Natural killer cell treated with Interleukin-12 subunit alpha and Interleukin-12 subunit beta and Interleukin-15 and Interleukin-18, amount 100 ng/mL, for 72 hours (primary cell): ENCODE results near the gene OFD1. TPM values are rescaled to one million over a fixed set of nuclear protein-coding genes. Genes with fewer than 3 reads are reported as not detected.
"Not testable (repeated sequence)": the region's sequence is repeated elsewhere in the genome, so short reads cannot be mapped to it uniquely, and the experiment has no call there.

Experiments used
- ATAC-seq, 2 donors: fragments of 150-1000 bp; cut with Tn5 transposase in 1 of 2; sonication (Bioruptor Pico), chemical (Tn5 transposase) in 1 of 2; 2 replicates each; pipeline ENCODE4 v1.10.0; 2021
- DNase-seq: peaks from one replicate; pipeline ENCODE4 v3.0.0; 2022; ENCODE audit warnings: low spot score
- H3K27ac Mint-ChIP-seq, 2 donors: 1 replicate in 1 of 2; 2 replicates in 1 of 2; pipeline ENCODE4 v1.8.0; 2022; ENCODE audit warnings: mixed read lengths in 2 of 2, mild to moderate bottlenecking in 1 of 2, moderate library complexity in 1 of 2
- H3K27me3 Mint-ChIP-seq, 2 donors: 1 replicate in 1 of 2; 2 replicates in 1 of 2; pipeline ENCODE4 v1.8.0; 2022; ENCODE audit warnings: mixed read lengths in 2 of 2
- H3K36me3 Mint-ChIP-seq: one replicate; pipeline ENCODE4 v1.8.0; 2022; ENCODE audit warnings: mixed read lengths
- H3K4me1 Mint-ChIP-seq, 2 donors: 1 replicate in 1 of 2; 2 replicates in 1 of 2; pipeline ENCODE4 v1.8.0; 2022; ENCODE audit warnings: low read depth in 2 of 2, mixed read lengths in 2 of 2, mild to moderate bottlenecking in 1 of 2
- H3K4me3 Mint-ChIP-seq: one replicate; pipeline ENCODE4 v1.8.0; 2022; ENCODE audit warnings: mixed read lengths
- H3K9me3 Mint-ChIP-seq: 2 replicates; pipeline ENCODE4 v1.8.0; 2022; ENCODE audit warnings: mixed read lengths
- total RNA-seq, 2 donors: library from RNA; stranded (reverse); gene quantifications; one replicate each; pipeline ENCODE4 v1.2.3, GENCODE V29; 2022

OFD1 gene
- total RNA-seq, 2 donors from 2014 or later: 39.1 to 46.1 TPM

- ATAC-seq (peak; percentile 75 to 82), DNase-seq (peak; percentile 65)
- Mint-ChIP-seq H3K4me1 (peaks cover 50 to 55% of the 10 kb centered on the region in 2 donors), H3K27ac (peak overlapping the region; percentile 85 to 92), H3K9me3 (no peaks in the 10 kb centered on the region), H3K36me3 (peaks cover 9% of the 10 kb centered on the region), H3K27me3 (no peaks in the 10 kb centered on the region), H3K4me3 (peak overlapping the region; percentile 37)
These were observed 15.2 kb upstream of the OFD1 start for GRCh38 chrX:13719192-13719856.

- no peak overlapping the region for H3K4me3 Mint-ChIP-seq
- H3K9me3 Mint-ChIP-seq: no peaks in the 10 kb centered on the region
- ATAC-seq: no peak
- no peak for DNase-seq
- peaks cover 59 to 63% of the 10 kb centered on the region in 2 donors for H3K4me1 Mint-ChIP-seq
- H3K27me3 Mint-ChIP-seq: no peaks in the 10 kb centered on the region
- peak overlapping the region in 1 of 2 donors; percentile 40 for H3K27ac Mint-ChIP-seq
- H3K36me3 Mint-ChIP-seq: peaks cover 18% of the 10 kb centered on the region
These were observed 13.2 kb upstream of the OFD1 start for GRCh38 chrX:13721371-13721770.

GRCh38 chrX:13721819-13722519, 12.6 kb upstream of the OFD1 start:
- H3K27me3 Mint-ChIP-seq: no peaks in the 10 kb centered on the region
- H3K4me1 Mint-ChIP-seq: peaks cover 61 to 67% of the 10 kb centered on the region in 2 donors
- DNase-seq (no peak), ATAC-seq (no peak)
- peaks cover 24% of the 10 kb centered on the region for H3K36me3 Mint-ChIP-seq
- peaks cover 4% of the 10 kb centered on the region for H3K9me3 Mint-ChIP-seq
- no peak overlapping the region for H3K4me3 Mint-ChIP-seq
- H3K27ac Mint-ChIP-seq: peak overlapping the region in 1 of 2 donors; percentile 40

- peaks cover 45% of the 10 kb centered on the region for H3K36me3 Mint-ChIP-seq
- not testable (repeated sequence) for H3K4me3 Mint-ChIP-seq, H3K9me3 Mint-ChIP-seq, ATAC-seq, H3K27me3 Mint-ChIP-seq, DNase-seq
- H3K27ac Mint-ChIP-seq: peak overlapping the region; percentile 62 to 80
- H3K4me1 Mint-ChIP-seq: peaks cover 65 to 73% of the 10 kb centered on the region in 2 donors
These were observed 9.7 kb upstream of the OFD1 start for GRCh38 chrX:13724878-13725277.

- H3K27me3 Mint-ChIP-seq, H3K9me3 Mint-ChIP-seq, ATAC-seq, DNase-seq: not testable (repeated sequence)
- peak overlapping the region; percentile 77 for H3K4me3 Mint-ChIP-seq
- peaks cover 55% of the 10 kb centered on the region for H3K36me3 Mint-ChIP-seq
- peaks cover 58 to 70% of the 10 kb centered on the region in 2 donors for H3K4me1 Mint-ChIP-seq
- peak overlapping the region; percentile 62 to 80 for H3K27ac Mint-ChIP-seq
These were observed 8.0 kb upstream of the OFD1 start for GRCh38 chrX:13726583-13726982.

DNA sequence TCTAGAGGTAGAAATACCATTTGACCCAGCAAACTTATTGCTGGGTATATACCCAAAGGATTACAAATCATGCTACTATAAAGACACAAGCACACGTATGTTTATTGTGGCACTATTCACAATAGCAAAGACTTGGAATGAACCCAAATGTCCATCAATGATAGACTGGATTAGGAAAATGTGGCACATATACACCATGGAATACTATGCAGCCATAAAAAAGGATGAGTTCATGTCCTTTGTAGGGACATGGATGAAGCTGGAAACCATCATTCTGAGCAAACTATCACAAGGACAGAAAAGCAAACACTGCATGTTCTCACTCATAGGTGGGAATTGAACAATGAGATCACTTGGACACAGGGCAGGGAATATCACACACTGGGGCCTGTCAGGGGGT, 4.0 kb upstream of the OFD1 start:
- DNase-seq, ATAC-seq, H3K27me3 Mint-ChIP-seq, H3K9me3 Mint-ChIP-seq, H3K4me3 Mint-ChIP-seq: not testable (repeated sequence)
- H3K27ac Mint-ChIP-seq: peak overlapping the region in 1 of 2 donors; percentile 60
- H3K4me1 Mint-ChIP-seq: peaks cover 66 to 67% of the 10 kb centered on the region in 2 donors
- H3K36me3 Mint-ChIP-seq: peaks cover 62% of the 10 kb centered on the region

- Mint-ChIP-seq H3K4me3 (peak overlapping the region; percentile 99), H3K27me3 (peaks cover 0 to 1% of the 10 kb centered on the region in 2 donors), H3K36me3 (peaks cover 43% of the 10 kb centered on the region), H3K4me1 (peaks cover 52 to 53% of the 10 kb centered on the region in 2 donors), H3K27ac (peak overlapping the region; percentile 86 to 96), H3K9me3 (peaks cover 2% of the 10 kb centered on the region)
- no peak for ATAC-seq
- no peak for DNase-seq
These were observed 2.1 kb upstream of the OFD1 start for GRCh38 chrX:13732246-13733067.

- Mint-ChIP-seq H3K4me1 (peaks cover 43 to 45% of the 10 kb centered on the region in 2 donors), H3K9me3 (no peaks in the 10 kb centered on the region), H3K27me3 (no peaks in the 10 kb centered on the region), H3K27ac (peak overlapping the region; percentile 86 to 96), H3K36me3 (peaks cover 34% of the 10 kb centered on the region), H3K4me3 (peak overlapping the region; percentile 99)
- DNase-seq (no peak), ATAC-seq (no peak)
These were observed 1.0 kb upstream of the OFD1 start for GRCh38 chrX:13733506-13733905.

GRCh38 chrX:13741695-13742094, 7.1 kb downstream of the OFD1 start:
- no peaks in the 10 kb centered on the region for H3K9me3 Mint-ChIP-seq
- ATAC-seq (no peak), DNase-seq (no peak)
- H3K4me3 Mint-ChIP-seq: peak overlapping the region; percentile 65
- peak overlapping the region; percentile 71 to 93 for H3K27ac Mint-ChIP-seq
- peaks cover 10 to 27% of the 10 kb centered on the region in 2 donors for H3K4me1 Mint-ChIP-seq
- no peaks in the 10 kb centered on the region for H3K27me3 Mint-ChIP-seq
- no peaks in the 10 kb centered on the region for H3K36me3 Mint-ChIP-seq

GRCh38 chrX:13742397-13743176, 8.0 kb downstream of the OFD1 start:
- ATAC-seq (peak; percentile 89 to 91), DNase-seq (peak; percentile 68)
- peak overlapping the region; percentile 65 for H3K4me3 Mint-ChIP-seq
- H3K36me3 Mint-ChIP-seq: peaks cover 4% of the 10 kb centered on the region
- H3K4me1 Mint-ChIP-seq: peaks cover 15 to 32% of the 10 kb centered on the region in 2 donors
- peak overlapping the region; percentile 71 to 93 for H3K27ac Mint-ChIP-seq
- no peaks in the 10 kb centered on the region for H3K9me3 Mint-ChIP-seq
- H3K27me3 Mint-ChIP-seq: no peaks in the 10 kb centered on the region

DNA sequence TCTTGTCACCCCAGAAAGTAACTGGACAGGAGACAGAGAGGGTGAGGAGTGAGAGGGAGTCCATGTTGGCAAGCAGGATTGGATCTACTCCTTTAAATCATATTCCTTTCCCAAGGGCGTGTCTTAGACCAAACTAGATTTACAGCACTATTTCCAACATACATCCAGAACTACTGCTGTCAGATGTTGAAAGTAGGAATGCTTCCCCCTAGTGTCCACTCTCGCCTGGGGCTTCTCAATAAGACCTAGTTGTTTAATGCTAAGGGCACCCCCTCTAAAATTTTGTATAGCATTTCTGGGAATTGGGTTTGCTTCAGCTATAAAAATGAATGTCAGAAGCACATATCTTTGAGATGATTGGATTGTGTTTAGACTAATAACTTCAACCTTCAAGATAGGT, 13.3 kb downstream of the OFD1 start:
- DNase-seq (no peak), ATAC-seq (no peak)
- H3K27me3 Mint-ChIP-seq: peaks cover 0 to 2% of the 10 kb centered on the region in 2 donors
- peaks cover 29 to 34% of the 10 kb centered on the region in 2 donors for H3K4me1 Mint-ChIP-seq
- H3K4me3 Mint-ChIP-seq: no peak overlapping the region
- peak overlapping the region; percentile 52 to 78 for H3K27ac Mint-ChIP-seq
- H3K9me3 Mint-ChIP-seq: no peaks in the 10 kb centered on the region
- peaks cover 15% of the 10 kb centered on the region for H3K36me3 Mint-ChIP-seq

GRCh38 chrX:13748486-13748885, 13.9 kb downstream of the OFD1 start:
- DNase-seq (no peak), ATAC-seq (no peak)
- H3K27me3 Mint-ChIP-seq: peaks cover 0 to 5% of the 10 kb centered on the region in 2 donors
- H3K36me3 Mint-ChIP-seq: peaks cover 19% of the 10 kb centered on the region
- no peak overlapping the region for H3K4me3 Mint-ChIP-seq
- no peaks in the 10 kb centered on the region for H3K9me3 Mint-ChIP-seq
- H3K4me1 Mint-ChIP-seq: peaks cover 33 to 35% of the 10 kb centered on the region in 2 donors
- peak overlapping the region in 1 of 2 donors; percentile 78 for H3K27ac Mint-ChIP-seq

- no peak for ATAC-seq
These were observed 15.7 kb downstream of the OFD1 start for GRCh38 chrX:13750204-13750603.

More at GRCh38 chrX:13750204-13750603, 15.7 kb downstream of the OFD1 start:
- DNase-seq: no peak
- H3K27me3 Mint-ChIP-seq: peaks cover 0 to 5% of the 10 kb centered on the region in 2 donors
- H3K36me3 Mint-ChIP-seq: peaks cover 19% of the 10 kb centered on the region
- peak overlapping the region; percentile 41 for H3K4me3 Mint-ChIP-seq
- H3K27ac Mint-ChIP-seq: peak overlapping the region; percentile 60 to 78
- H3K9me3 Mint-ChIP-seq: no peaks in the 10 kb centered on the region
- H3K4me1 Mint-ChIP-seq: peaks cover 33 to 35% of the 10 kb centered on the region in 2 donors
